HepG2 (cell line): ENCODE results near the gene LTB4R2. TPM values are rescaled to one million over a fixed set of nuclear protein-coding genes. Genes with fewer than 3 reads are reported as not detected.

ENCODE experiments used
- ARNTL ChIP-seq: sonication (generic); formaldehyde crosslinking; IDR thresholded peaks from 2 replicates; pipeline ENCODE4 v1.4.0; 2020; ENCODE audit warnings: mild to moderate bottlenecking, missing genetic modification reagents
- DNMT3B ChIP-seq: conservative IDR thresholded peaks from 2 replicates; pipeline ENCODE4 v1.6.1; 2016; ENCODE audit warnings: missing biosample characterization, control low read depth
- ERF ChIP-seq: IDR thresholded peaks from 2 replicates; pipeline ENCODE4 v1.6.1; 2018; ENCODE audit warnings: missing biosample characterization, missing genetic modification reagents
- EZH2 ChIP-seq: conservative IDR thresholded peaks from 2 replicates; pipeline ENCODE4 v1.6.1; 2012; ENCODE audit warnings: mild to moderate bottlenecking, low read depth, low read length, moderate library complexity
- FOXA3 ChIP-seq: IDR thresholded peaks from 2 replicates; pipeline ENCODE4 v1.6.1; 2016; ENCODE audit warnings: missing genetic modification reagents, missing compliant biosample characterization
- FOXJ3 ChIP-seq: sonication (generic); formaldehyde crosslinking; IDR thresholded peaks from 2 replicates; pipeline ENCODE4 v1.4.0; 2020; ENCODE audit warnings: missing genetic modification reagents, mild to moderate bottlenecking, borderline replicate concordance
- IRX3 ChIP-seq: sonication (generic); formaldehyde crosslinking; IDR thresholded peaks from 2 replicates; pipeline ENCODE4 v1.8.1; 2023; ENCODE audit warnings: mild to moderate bottlenecking, low read depth, missing genetic modification reagents, borderline replicate concordance
- SALL1 ChIP-seq: sonication (generic); formaldehyde crosslinking; IDR thresholded peaks from 2 replicates; pipeline ENCODE4 v1.8.0; 2022; ENCODE audit warnings: mild to moderate bottlenecking, missing genetic modification reagents
- SIN3A ChIP-seq: IDR thresholded peaks from 2 replicates; pipeline ENCODE4 v1.6.1; 2011; ENCODE audit warnings: low read depth, mild to moderate bottlenecking, control low read depth, low read length, borderline replicate concordance
- ZBTB3 ChIP-seq: sonication (generic); formaldehyde crosslinking; IDR thresholded peaks from 2 replicates; pipeline ENCODE4 v1.4.0; 2020; ENCODE audit warnings: low read depth, mild to moderate bottlenecking, moderate library complexity, missing genetic modification reagents, borderline replicate concordance
- ZFP41 ChIP-seq: sonication (generic); formaldehyde crosslinking; IDR thresholded peaks from 2 replicates; pipeline ENCODE4 v1.4.0; 2020; ENCODE audit warnings: mild to moderate bottlenecking, missing genetic modification reagents, borderline replicate concordance
- ZNF282 ChIP-seq: fragments of 450-650 bp; IDR thresholded peaks from 2 replicates; pipeline ENCODE4 v1.6.1; 2018; ENCODE audit not compliant: partially characterized antibody
- ZNF407 ChIP-seq: sonication (generic); formaldehyde crosslinking; IDR thresholded peaks from one replicate; pipeline ENCODE4 v1.5.1; 2020; ENCODE audit warnings: mild to moderate bottlenecking, missing genetic modification reagents; ENCODE audit errors: not compliant biosample characterization
- ZNF589 ChIP-seq: sonication (generic); formaldehyde crosslinking; conservative IDR thresholded peaks from 2 replicates; pipeline ENCODE4 v1.8.0; 2022; ENCODE audit warnings: mild to moderate bottlenecking, moderate library complexity, missing genetic modification reagents
- ZNF609 ChIP-seq: sonication (generic); formaldehyde crosslinking; IDR thresholded peaks from 2 replicates; pipeline ENCODE4 v1.4.0; 2020; ENCODE audit warnings: mild to moderate bottlenecking, missing genetic modification reagents, borderline replicate concordance
- ZNF790 ChIP-seq: sonication (generic); formaldehyde crosslinking; IDR thresholded peaks from 2 replicates; pipeline ENCODE4 v1.8.0; 2022; ENCODE audit warnings: missing genetic modification reagents, mild to moderate bottlenecking, borderline replicate concordance
- ZSCAN31 ChIP-seq: sonication (generic); formaldehyde crosslinking; IDR thresholded peaks from 2 replicates; pipeline ENCODE4 v1.5.0; 2020; ENCODE audit warnings: low read depth, mild to moderate bottlenecking, missing genetic modification reagents
- polyA plus RNA-seq, 8 experiments: library from polyadenylated mRNA; depleted of rRNA in 3 of 8; stranded (reverse) in 7 of 8; unstranded in 1 of 8; fragments of >200 nt; fragmentation: Illumina TruSeq in 4 of 8; extraction: Trizol in 4 of 8; gene quantifications; 2 replicates each; pipeline versions ENCODE4 v1.2.1 to v1.2.3, GENCODE V29; 2011 to 2016; ENCODE audit warnings: low read depth in 4 of 8, missing spikeins in 1 of 8, mixed read lengths in 1 of 8; ENCODE audit not compliant: insufficient read depth in 1 of 8
- total RNA-seq, 5 experiments: library from RNA; depleted of rRNA; stranded (reverse); fragments of >200 nt; fragmentation: Illumina TruSeq; extraction: Trizol; gene quantifications; 2 replicates each; pipeline ENCODE4 v1.2.3, GENCODE V29; 2016; ENCODE audit warnings: low read depth in 1 of 5

Gene LTB4R2
- total and polyA plus RNA-seq, 2 of the 13 experiments (the other 11 are each of a cell fraction or from before 2014, with no cell fraction given): 3.9 to 6.9 TPM

- TF ChIP-seq DNMT3B (CRISPR knock-in tag) (peak; percentile 96), SALL1 (CRISPR knock-in tag) (peak; percentile 99), EZH2 (no peak), IRX3 (CRISPR knock-in tag) (peak; percentile 90), ARNTL (CRISPR knock-in tag) (peak; percentile 94), ZNF589 (CRISPR knock-in tag) (peak; percentile 99), ZNF790 (CRISPR knock-in tag) (peak; percentile 98), ERF (peak; percentile 100), SIN3A (peak; percentile 97), ZNF407 (CRISPR knock-in tag) (peak; percentile 99), FOXJ3 (peak; percentile 69), ZFP41 (CRISPR knock-in tag) (peak; percentile 98), ZBTB3 (no peak; the same call in 1 of the 2 replicates), ZSCAN31 (CRISPR knock-in tag) (peak; percentile 100), ZNF282 (no peak), FOXA3 (peak; percentile 92), ZNF609 (CRISPR knock-in tag) (peak; percentile 91)
Observed at GRCh38 chr14:24271134-24271833, 38.7 kb upstream of the LTB4R2 start, which contains the start of gene RABGGTA (continued).
